GM18498 (cell line): ENCODE results near the gene ARHGAP31.
"Not testable (repeated sequence)": the region's sequence is repeated elsewhere in the genome, so short reads cannot be mapped to it uniquely, and the experiment has no call there.

Experiments
- ATAC-seq: cut with Tn5 transposase; IDR thresholded peaks from one replicate; pipeline ENCODE4 v1.9.1; 2021; ENCODE audit warnings: mild to moderate bottlenecking, moderate library complexity; ENCODE audit not compliant: unreplicated experiment

The ARHGAP31 gene

DNA sequence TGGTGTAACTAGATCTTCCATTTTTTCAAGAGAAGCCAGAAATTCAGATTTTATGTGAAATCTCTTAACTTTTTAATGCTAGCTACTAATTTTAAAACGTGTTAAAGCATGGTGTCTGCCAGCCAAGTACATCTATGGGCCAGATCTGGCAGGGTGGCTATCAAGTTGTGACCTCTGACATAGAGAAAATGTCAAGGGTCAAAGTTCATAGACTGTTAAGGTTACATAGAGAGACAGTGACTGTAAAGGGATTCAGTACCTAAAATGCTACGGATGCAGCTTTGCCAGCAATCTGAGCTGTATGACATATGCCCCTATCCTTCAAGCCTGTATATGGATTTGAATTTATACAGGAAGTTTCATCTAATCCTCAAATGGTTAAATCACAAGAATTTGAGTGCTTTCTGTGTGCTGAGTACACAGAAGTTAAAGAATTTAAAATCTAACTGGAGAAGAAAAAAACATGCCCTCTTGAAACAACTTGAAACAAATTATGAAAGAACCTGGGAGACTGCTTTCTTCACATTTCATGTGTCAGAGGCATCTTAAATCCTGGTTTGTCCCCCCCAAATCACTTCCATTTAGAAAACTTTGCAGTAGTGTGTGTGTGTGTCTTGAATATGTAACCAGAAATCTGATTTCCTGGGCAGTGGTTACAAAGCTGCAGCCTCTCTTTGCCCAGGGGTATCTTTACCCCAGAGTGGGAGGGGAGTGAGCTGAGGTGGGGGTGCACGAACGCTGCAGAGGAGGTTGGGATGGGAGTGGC is 895 bp upstream of the ARHGAP31 start:
- ATAC-seq = no peak

DNA sequence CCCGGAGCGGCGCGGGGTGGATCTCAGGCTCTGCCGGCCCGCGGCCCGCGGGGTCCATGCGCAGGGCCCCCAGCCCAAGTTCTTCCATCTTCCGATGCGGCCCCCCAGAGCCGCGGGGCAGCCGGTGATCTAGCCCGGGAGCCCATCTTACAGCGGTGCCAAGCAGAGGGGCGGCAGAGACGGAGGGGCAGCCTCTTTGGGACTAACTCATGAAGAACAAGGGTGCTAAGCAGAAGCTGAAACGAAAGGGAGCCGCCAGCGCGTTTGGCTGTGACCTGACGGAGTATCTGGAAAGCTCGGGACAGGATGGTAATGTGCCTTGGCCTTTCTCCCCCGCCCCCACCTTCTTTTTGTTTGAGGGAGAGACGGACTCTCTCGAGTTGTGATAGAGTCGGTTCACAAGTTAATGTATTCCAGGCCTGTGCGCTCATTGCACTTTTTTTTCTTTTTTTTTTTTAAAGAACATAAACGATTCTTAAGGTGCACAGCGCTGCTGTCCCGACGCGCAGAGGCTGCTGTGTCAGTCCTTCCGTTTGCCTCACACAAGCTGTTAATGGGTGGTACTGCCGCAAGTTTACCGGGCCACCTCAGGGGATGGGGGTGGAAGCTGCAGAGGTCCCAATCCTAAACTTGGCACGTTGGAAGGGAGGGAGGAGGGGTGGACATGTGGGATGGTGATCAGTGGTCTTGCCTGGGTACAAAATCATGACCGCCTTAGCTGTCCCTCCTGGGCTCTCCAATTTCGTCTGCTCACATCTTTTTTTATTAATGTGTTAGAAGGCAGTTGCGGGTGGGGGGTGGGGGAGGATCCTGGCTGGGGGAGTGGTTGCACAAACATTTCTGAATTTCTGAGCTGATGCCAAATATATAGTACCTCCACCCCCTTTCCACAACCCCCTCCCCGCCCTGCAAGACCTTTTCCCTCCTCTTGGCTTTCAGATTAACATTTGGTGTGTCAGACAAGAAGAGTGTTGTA is 801 bp downstream of the ARHGAP31 start:
- peak; percentile 32 for ATAC-seq

DNA sequence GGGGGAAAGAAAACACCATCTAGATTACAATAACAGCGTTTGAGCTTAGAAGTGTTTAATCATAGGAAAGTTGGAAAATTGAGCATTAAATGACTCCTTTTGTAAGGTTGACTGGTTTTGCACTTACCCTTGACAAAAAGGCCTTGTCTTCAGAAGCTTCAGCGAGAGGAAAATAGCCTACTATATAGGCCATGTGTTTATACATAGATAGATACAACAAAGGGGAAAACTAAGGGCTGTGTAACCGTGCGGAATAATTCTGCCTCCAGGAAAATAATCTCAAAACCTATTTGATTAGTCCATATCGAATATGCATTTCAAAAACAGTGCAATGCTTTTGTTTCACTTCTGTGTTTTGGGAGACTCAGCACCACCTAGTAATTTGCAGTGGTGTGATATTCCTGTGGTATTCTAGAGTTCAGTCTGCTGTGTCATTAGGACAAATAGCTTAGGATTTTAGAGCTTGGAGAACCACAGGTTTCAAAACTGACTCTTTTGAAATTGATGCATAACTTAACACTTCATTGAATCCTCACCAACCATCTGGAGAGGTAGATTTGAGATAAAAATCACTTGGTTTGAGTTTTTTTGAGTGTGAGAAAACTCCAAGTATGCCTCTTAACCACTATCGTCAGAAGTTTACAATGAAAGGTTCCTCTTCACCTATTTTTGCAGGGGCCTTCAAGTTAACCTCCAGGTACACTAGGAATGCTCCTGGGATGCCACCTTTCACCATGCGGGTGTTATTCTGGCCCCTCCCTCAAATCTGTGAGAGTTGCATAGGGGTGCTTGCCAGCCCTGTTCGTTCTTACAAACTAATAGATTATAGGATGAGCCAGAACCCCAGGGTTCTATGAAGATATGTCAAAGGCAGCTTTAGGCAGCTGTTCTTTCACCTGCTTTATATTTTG is 1.9 kb downstream of the ARHGAP31 start:
- no peak for ATAC-seq

DNA sequence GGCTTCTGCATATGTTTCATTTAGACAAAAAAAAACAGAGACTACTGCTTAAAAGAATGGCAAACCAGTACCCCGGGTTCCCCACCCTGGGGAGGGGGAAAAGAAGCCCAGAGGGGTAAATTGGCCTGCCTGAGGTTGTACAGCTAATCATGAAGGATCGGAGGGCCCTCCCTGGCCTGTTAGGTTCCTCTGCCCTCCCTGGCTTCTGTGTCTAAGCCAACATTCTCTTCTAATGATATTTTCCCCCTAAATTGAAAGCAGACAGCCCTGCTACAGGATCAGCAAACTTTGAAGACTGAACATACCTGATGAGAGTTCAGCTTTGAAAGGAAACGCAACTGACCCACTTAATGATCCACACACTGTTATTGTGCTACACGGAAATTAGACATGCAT is 2.5 kb downstream of the ARHGAP31 start:
- ATAC-seq = no peak

DNA sequence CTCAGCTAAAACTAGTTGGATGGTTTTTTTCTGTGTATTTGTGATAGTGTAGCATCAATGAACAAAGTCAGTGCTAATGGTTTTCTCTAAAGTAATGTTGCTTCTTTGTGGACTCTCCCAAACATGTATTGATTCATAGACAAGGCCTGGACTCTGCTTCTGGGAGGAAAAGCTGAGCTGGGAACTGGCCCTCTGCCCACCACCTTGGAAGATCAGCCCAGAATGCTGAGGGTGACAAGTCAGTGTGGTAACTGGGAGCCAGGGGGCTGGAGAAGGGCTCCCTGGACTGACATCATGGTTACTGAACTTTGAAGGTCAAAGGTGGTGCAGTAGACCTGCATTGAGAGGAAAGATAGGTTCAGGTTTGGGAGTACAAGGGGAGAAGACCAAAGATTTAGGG is 3.0 kb downstream of the ARHGAP31 start:
- no peak for ATAC-seq

DNA sequence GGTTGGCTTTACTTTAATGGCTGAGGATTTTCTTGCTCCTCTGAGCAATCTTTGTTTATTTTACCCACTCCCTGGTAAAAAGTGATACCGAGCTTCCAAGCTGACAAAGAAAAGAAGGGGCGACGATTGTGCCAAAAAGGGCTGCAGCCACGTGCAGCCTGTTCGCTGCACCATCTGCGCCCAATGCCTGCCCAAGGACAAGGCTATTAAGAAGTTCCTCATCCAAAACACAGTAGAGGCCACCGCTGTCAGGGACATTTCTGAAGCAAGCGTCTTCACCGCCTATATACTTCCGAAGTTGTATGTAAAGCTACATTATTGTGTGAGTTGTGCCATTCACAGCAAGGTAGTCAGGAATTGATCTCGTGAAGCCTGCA is 4.4 kb downstream of the ARHGAP31 start:
- ATAC-seq = no peak

DNA sequence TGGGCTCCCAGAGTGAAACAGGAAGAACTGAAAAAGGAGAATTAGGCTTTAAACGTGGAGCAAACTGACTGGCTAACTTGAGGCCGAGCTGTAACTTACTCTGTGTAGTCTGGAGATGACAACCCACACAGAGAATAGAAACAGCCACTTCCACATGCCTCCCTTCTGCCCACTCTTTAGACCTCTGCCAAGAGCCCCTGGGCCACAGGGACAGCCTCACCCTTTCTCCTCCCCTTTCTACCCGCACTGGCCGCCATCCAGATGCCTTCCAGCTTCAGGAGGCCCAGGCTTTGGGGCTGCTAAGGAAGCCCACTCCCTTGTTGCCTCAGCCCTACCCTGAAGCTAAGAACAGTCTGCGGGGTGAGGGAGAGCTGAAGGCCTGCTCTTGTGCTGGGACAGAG is 6.8 kb downstream of the ARHGAP31 start:
- no peak for ATAC-seq

DNA sequence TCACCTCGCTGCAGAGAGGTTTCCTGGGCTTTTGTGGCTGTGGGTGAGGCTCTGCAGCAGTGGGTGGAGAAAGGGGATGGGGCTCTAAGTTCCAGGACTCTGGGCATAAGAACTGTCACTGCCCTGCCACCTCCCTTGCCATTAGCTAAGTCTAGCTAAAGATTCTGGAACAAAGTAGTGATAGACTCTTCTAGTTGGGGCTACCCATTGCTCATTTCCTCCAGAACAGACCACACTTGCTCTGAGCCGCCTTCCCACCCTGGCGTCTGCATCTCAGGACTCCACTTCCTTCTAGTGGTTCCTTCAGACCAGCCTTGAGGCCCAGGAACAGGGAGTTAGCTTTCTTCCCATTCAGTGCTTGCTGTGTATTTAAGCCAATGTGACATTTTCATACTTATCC is 7.5 kb downstream of the ARHGAP31 start:
- no peak for ATAC-seq

DNA sequence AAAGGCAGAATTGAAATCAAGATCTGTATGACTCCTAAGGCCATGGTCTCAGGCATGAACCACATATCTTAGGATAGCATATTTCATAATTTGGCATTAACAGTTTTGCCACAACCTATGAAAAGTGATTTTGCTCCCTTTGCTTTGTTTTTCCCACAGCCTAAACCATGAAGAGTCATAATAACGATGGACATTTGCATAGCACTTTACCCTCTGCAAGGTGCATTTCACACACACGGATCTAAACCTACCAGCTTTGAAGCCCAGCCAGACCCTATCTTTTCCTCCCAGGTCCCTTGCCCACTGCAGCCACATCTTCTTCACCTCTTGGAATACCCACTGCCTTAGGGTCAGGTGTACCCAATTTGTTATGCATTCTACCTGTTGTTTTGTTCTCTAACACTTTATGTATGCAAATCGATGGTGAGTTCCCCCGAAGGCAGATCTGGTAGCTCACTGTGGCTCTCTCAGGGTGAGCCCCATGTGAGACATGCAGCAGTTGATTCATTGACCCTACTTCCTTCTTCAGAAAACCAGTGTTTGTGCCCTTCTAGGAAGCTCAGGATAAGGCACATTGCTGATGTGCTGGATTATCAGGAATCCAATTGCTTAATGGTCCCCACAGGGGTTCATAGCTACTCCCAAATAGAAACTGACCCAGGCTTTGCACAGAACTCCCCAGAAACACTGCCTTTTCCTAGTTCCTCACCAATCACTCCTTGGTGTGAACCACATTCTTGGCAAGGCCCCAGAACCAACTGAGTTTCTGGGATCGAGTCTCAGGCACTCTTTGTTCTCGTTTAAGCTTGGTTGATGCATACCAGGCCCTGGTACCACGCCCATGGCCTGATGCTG is 8.7 kb downstream of the ARHGAP31 start:
- peak; percentile 70 for ATAC-seq

DNA sequence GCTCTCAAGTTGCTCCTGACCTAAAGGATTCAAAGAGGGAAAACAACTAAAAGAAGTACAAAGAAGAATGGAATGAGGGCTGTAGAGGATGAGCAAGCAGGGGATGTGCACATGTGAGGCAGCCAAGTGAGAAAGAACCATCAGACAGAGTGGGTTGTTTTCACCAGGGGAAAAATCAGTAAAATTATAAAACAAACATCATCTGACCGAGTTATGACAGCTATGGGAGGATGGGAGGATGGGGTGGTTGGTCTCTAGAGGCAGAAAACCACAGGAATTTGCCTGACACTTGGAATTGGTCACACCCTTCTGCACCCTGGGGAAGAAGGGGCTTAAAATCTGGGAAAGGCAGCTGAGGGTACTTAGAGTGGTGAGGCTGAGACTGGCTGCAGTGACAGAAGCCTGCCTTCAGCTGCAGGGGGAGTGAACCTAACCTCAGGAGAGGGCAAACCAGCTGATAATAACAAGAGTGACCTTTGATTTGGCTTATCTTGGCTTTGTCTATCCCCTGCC is 10.1 kb downstream of the ARHGAP31 start:
- no peak for ATAC-seq

DNA sequence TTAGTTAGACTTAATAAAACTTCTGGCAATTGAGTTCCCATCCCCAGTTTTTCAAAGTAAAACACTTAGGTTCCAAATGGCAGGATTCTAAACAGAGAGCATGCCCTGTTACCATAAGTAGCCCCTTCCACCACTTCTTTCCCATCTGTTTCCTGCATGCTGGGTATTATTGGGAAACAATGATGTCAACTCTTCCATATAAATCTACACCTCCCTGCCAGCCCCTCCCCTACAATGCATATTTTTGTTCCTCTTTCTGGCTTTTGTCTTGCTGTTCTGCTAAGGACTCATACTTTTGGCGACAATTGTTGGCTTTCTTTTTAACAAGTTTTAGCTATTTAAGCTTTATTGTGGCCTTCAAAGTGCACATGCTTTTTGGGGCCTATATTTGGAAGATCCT is 11.1 kb downstream of the ARHGAP31 start:
- no peak for ATAC-seq

DNA sequence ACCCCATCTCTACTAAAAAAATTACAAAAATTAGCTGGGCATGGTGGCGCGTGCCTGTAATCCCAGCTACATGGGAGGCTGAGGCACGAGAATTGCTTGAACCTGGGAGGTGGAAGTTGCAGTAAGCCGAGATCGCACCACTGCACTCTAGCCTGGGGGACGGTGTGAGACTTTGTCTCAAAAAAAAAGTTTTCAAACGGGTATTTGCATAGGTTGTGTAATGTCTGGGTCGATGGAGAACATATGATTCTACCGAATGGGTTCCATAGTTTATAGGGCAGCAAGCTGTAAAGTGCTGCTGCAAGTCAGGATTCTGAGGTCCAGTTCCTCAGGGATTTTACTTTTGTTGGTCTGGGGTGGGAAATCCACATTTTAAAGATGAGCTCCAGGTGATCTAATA is 12.2 kb downstream of the ARHGAP31 start:
- ATAC-seq = not testable (repeated sequence)

DNA sequence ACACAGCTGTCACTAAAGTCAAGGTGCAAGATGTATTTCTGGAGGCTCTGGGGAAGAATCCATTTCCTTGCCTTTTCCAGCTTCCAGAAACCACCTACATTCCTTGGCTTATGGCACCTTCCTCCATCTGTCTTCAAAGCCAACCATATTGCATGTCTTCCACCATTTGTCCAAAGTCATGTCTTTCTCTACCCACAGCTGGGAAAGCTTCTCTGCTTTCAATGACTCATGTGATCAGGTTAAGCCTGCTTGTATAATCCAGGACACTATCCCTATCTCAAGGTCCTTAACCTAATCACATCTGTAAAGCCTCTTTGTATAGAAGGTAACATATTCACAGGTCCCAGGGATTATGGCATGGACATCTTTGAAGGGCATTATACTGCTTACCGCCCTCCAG is 14.2 kb downstream of the ARHGAP31 start:
- ATAC-seq = no peak

DNA sequence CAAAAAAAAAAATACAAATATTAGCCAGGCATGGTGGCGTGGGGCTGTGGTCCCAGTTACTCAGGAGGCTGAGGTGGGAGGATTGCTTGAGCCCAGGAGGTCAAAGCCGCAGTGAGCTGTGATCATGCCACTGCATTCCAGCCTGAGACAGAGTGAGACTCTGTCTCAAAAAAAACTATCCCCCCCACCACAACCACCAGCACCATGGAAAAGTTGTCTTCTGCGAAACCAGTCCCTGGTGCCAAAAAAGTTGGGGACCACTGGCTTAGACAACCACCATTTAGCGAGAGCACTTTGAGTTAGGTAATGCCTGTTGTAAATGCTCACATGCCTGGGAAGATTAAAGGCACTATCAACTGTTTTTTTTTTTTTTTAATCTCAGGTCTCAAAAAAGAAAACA is 15.4 kb downstream of the ARHGAP31 start:
- no peak for ATAC-seq

DNA sequence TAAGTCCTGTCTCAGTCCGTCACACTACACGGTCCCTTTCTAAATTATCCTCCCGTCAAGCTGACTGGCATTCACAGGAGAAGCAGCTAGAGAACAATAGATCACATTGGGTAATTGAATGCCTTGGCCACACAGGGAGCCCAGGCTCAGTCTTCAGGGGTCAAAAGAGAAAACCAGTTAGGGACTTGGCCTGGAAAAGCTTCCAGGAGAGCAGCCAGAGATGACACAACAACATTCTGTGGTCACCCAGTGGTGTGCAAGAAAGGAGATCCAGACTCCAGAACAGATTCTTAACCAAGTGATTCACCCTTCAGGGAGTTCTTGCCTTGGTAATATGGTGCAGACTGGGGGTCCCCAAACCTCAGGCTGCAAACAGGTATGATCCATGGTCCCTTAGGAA is 15.9 kb downstream of the ARHGAP31 start:
- no peak for ATAC-seq

DNA sequence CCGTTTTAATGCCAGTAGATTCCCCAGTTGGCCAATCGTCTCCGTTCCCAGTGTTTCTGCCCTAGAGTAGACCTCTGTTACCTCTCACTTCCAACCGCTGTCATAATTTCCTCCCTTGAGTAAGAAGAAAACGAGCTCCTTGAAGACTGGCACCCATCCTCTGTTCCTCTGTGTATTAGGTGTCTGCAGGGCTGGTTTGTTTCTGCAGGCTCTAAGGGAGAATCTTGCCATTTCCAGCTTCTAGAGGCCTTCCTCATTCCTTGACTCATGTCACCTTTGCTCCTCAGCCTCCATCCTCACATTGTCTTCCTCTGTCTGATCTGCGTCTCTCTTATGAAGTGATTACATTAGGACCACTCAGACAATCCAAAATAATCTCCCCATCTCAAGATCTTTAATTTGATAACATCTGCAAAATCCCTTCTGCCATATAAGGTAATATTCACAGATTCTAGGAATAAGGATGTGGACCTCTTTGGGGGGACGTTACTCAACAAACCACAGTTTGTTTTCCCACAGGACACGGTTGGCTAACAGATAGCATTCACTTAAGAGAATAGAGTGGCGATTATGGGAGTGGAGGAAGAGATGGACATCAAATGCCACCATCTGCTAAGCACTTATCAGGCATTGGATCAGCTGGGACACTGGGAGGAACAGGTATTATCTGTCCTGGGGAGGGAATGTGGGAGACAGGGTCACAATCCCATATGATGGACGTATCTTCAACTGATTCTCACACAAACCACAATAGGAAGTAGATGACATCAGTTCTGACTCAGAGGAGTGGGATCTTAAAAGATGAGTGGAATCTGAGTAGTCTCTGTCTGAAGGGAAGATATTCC is 17.1 kb downstream of the ARHGAP31 start:
- ATAC-seq = no peak

DNA sequence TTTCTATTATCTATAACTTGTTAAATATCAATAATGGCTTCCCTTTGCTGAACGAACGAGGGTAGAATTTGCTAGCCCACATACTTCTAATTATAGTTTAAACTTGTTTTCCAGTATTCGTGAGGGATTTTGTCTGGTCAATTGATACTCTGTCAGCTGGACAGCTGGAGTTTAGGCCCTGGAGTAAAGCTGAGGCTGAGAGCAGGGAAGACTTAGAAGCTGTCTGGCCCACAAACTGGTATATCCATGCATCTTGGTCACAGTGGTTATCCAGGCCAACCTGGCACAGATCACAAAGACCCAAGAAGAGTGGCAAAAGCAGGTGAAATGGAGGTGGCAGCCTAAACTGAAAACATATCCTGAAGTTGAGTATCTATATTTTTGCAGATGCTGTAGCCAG is 19.3 kb downstream of the ARHGAP31 start:
- ATAC-seq = no peak

DNA sequence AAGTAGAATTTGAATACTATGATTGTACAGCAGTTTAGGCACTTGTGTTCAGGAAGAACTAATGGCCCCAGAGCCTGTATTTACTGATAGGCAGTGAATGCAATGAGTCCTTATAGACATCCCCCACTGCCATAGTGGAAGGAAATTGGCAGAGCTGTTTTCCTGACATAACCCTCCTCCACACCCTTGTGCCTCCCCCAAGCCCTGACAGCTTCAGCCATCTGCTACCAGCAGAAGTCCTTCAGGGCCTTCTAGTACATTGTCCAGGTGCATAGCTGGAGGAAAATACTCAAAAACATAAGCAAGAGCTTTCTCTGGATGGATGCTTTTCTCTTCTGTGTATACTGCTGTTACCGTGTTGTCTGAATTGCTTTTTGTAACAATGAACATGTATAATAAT is 20.6 kb downstream of the ARHGAP31 start:
- ATAC-seq = no peak
